Measurements from ENCODE around the gene TGFB1.

TGFB1 gene

DNA sequence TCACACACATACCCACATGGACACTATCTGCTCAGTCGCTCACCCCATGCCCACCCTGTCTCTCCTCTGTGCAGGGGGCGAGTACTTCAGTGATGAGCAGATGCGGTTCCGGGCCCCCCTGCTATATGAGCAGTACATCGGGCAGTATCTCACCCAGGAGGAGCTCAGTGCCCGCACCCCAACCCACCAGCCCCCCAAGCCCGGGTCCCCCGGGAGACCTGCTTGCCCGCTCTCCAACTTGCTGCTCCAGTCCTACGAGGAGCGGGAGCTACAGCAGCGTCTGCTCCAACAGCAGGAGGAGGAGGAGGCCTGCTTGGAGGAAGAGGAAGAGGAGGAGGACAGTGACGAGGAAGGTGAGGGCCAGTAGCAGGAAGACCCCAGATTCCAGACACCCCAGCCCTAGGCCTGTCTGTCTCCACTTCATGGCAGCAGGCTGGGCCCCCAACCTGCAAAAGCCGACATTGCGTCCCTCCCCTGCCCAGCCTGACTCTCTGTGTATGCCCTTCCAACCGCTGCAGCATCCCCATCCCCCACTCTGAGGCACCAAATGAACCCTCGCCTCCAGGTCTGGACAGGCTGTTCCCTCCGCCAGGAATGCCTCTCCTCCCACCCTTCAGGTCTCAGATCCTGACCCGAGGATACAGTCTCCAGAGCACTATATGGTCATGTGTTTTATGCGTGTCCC lies 34.1 kb downstream of the TGFB1 start:
- DNase-seq, result no peak

DNA sequence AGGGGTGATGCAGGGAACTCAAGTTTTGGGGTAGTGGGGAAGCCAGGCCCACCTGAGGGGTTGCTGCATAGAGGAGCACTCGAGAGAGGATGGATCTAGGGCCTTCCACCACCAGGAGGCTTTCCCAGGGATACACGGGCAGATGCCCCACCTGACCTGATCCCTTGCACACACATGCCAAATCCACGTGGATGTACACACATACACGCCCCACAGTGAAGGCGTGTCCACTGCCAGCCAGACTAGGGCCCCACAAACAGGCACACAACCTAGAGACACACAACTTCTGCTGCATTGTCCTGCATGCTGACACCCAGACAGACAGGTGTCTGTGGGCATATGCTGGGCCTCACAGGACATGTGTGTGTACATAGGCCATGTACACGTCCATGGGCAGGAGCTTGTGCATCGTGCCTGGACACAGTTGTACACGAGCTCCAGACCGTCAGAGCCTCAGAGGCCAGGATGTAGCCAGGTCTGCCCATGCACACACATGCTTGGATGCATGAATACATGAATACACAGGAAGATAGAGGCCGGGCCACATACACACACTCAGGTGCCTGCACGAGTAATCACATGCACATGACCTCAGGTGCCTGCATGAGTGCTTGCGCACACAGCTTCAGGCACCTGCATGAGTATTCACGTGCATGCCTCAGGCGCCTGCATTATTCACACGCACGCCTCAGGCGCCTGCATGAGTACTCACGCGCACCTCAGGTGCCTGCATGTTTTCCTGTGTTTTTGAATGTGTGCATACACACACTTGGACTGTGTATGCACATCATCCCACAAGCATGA lies 34.8 kb downstream of the TGFB1 start:
- no peak for DNase-seq

- DNase-seq, result no peak
Observed at GRCh38 chr19:41316306-41316920, 37.3 kb downstream of the TGFB1 start.

DNA sequence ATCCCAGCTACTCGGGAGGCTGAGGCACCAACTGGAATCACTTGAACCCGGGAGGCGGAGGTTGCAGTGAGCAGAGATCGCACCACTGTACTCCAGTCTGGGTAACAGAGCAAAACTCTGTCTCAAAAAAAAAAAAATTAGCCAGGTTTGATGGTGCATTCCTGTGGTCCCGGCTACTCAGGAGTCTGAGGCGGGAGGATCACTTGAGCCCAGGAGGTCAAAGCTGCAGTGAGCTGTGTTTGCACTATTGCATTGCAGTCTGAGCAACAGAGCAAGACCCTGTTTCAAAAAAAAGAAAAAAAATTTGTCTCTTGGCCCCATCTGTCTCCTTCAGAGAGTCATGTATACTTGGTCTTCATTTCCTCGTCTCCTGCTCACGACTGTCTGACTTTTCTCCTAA lies 42.1 kb downstream of the TGFB1 start:
- no peak for DNase-seq

DNA sequence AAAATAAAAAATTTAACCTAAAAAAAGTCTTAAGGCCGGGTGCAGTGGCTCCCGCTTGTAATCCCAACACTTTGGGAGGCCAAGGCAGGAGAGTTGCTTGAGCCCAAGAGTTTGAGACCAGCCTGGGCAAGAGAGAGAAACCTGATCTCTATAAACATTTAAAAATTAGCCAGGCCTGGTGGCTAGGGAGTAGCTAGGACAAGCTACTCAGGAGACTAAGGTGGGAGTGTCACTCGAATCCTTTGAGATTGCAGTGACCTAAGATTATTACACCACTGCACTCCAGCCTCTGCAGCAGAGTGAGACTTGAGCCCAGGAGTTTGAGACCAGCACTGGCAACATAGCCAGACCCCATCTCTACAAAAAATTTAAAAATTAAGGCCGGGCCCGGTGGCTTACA lies 42.6 kb downstream of the TGFB1 start:
- no peak for DNase-seq

DNA sequence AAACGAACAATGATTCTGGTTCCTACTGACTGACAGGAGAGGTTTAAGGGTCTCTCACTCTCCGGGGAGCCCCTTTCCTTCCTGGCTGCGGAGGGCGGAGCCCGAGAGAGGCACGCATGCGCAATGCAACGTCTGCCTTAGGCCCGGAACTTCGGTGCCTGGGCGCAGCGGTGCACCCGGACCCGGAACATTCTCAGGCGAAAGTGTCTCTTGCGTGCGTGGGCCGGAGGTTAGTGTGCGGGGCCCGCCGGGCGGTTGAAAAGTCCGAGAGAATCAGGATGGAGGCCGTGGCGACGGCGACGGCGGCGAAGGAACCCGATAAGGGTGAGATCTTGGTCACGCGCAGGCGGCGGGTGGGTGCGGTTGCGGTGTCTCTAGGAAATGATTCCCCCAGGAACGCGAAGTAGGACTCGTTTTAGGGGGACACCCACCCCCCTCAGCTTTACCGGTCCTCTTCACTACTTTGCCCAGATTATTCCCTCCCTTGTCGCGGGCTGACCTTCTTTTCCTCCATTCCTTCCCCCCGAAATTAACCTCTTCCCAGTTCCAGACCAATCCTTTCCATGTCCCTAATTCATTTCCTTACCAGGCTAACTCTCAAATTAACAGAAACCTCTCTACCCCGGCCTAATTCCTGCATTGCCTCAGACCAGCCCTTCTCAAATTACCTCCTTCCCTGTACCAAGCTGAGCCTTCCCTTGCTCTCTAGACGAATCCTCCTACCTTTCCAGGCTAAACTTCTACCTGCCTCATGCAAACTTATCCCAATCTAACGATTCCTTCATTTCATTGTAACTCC lies 43.5 kb downstream of the TGFB1 start, which contains the start of gene CCDC97:
CCDC97 (plus strand) TSS at position 140 of the 799 bp plus-strand sequence; CDS start at position 279, 139 bp downstream.
- peak; percentile 87 for DNase-seq

GRCh38 chr19:41309180-41310032 lies 44.3 kb downstream of the TGFB1 start:
- no peak for DNase-seq

DNA sequence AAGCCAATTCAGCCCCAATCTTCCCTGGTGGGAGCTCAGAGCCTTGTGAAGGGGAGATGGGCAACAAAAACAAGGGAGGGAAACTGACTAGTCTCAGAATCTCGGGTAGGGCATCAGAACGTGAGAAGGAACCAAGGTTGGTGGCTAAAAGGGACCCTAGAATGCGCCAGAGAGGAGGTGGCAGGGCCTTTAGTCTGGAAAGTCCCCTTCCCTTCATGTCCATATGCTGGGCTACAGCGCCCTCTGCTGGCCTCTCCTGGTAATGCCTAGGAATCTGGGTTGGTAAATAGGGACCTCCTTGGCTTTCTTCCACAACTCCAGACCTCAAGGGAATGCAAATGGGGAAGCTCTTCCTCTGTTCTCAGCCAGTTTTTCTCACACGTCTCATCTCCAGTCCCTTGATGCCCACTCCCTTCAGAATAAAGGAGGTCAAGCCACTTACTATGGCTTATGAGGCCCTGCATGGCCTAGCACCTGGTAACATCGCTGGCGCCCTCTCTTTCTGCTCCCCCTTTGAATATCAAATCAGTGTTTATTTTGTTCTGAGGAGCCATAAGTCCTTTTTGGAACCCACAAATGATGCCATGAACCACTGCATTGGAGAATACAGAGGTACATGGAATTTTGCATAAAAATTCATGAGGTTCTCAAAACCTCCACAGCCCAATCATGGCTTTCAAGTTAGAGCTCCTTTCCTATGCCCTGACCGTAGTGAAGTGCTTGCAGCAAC lies 45.1 kb downstream of the TGFB1 start:
- peak; percentile 86 for DNase-seq

DNA sequence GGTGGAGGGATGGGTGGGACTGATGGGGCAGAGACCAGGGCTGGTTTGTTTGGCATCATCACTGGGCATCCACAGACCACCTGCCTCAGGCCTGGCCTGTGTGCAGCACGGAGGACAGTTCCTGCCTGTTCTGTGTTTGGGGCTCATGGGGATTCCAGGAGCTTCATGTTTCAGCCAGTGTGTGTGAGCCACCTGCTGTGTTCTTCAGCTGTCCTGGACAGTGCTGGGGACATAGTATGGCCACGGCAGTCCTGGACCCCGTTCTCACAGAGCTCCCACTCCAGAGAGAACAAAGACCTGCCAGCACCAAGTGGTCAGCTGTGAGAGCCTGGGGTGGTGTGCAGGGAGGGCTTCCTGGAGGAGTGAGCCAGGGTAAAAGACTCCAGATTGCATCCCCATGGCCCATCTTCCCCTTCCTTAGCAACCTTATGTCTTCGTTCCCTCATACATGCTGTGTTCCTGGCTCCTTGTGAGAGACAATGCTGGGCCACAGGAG lies 45.7 kb downstream of the TGFB1 start:
- DNase-seq, result no peak

DNA sequence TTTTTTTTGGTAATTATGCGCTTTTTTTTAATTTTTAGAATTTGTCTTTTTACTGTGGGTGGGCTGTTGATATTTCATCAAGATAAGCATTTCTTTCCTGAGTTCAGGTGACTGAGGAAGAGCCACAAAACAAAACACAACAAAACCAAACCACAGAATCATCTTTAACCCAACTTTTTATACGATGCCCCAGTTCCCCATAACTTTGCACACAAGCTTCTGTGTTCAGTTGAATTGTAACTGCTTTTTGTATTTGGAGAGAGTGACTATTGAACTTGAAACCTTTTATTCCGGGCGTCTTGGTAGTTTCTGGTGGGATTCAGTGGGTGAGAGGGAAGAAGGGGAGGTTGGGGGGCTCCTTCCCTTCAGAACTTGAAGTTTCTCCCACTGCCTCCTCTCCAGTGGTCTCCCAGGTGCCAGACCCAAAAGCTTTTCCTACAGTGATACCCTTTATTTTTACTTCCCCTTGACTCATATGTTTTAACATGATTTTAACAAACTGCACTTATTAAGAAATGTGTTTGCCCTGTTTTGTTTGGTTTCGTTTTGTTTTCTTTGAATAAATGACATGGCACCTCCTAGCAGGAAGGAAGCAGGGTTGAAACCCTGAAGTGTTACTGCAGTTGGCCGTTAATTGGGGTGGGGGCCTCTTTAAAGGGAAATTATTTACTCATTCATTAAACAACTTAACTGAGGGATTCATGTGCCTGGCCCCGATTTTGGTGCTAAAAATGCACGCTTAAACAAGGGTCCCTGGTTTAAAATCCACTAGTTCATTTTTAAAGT lies 46.4 kb downstream of the TGFB1 start:
- DNase-seq, result no peak

- DNase-seq, result no peak
Observed at GRCh38 chr19:41305927-41306793, 47.6 kb downstream of the TGFB1 start.

DNA sequence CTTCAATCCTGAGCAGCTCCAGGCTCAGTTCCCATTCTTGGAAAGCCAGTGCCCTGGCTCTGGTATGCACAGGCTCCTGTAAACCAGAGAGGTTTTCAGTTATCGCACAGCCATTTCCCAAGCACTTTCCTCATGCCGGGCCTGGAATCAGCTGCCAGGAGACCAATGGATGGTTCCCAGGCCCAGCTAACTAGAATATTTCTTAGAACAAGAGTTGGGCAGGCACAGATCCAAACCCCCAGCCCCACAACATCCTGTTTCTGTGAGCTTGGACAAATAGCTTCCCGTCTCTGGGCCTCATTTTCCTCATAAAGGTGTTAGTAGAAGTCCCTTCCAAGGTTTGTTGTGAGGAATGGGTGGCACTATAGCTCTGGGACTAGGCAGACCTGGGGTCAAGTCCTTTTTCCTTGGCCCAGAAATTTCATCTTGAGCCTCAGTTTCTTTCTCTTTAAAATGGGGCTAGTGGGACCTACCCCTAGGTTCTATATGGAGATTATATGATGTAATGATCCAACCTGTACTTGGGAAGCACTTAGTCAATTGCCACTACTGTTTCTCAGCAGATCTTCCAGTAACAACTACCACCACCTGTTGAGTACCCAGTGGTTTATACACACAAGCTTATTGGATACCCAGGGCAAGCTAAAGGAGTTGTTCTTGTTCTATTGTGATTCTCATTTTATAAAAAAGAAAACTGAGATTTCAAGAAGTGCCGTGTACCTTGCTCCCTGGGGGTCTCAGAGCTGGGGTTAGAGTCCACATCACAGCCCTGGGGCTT lies 48.8 kb downstream of the TGFB1 start:
- DNase-seq, result no peak

DNA sequence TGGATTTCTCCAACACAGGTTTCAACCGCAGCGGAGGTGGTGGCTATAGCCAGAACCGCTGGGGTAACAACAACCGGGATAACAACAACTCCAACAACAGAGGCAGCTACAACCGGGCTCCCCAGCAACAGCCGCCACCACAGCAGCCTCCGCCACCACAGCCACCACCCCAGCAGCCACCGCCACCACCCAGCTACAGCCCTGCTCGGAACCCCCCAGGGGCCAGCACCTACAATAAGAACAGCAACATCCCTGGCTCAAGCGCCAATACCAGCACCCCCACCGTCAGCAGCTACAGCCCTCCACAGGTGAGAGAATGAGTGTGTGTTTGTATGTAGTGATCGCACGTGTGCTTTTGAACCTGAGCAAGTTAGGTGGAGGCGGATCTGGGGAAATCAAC lies 49.8 kb downstream of the TGFB1 start:
- DNase-seq, result peak; percentile 43

DNA sequence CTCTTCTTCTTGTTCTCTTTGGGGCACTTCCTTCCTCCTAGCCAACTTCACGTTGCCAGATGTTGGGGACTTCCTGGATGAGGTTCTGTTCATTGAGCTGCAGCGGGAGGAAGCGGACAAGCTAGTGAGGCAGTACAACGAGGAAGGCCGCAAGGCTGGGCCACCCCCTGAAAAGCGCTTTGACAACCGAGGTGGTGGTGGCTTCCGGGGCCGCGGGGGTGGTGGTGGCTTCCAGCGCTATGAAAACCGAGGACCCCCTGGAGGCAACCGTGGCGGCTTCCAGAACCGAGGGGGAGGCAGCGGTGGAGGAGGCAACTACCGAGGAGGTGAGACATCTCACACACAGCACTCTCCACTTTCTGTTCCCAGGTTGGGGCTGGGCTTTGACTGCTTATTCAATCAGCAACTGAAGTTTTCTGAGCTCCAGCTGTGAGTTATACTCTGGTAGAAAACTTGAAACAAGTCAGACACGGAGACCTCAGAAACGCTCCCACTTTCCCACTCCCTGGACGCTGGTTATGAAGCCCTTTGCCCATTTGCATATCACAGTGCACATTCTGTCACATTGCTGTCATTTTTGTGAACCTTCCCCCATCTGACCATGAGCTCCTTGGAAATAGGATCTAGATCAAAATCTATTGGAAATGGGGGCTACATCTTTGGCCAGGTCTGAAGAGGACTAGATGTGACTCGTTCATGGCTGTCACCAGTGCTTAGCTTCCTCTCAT lies 50.9 kb downstream of the TGFB1 start:
- DNase-seq, result peak; percentile 72

GRCh38 chr19:41300555-41300954 lies 53.2 kb downstream of the TGFB1 start:
- DNase-seq, result no peak

GRCh38 chr19:41299755-41300089 lies 54.0 kb downstream of the TGFB1 start:
- DNase-seq, result peak; percentile 41

DNA sequence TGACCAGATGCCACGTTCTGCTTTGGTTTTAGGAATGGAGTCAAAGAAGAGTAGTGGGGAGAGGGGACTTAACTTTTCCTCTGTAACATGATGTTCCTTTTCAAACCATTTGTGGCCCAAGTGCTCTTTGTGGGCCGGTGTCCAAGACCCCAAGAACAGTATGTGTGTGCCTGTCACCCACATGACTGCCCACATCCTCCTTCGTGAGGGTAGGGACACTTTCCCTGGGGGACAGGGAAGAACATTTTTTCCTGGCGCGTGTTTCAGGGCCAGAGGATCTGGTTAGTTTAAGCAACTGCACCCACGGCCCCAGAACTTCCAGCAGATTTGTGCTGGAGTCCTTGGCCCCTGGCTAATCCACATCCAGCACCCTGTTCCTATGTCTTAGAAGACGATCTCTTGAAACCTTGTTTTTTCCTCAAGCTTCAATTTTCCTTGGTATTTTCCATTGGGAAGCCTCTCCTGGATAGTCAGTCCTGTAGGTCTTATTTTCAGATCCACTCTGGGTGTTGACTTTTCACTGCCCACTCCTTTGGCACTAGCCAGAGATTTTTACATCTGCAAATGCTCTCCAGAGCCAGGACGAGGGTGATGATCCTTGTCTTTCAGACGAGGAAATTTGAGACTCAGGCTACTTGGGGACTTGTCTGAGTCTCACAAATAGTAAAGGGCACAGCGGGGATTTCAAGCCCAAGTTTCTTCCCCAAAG lies 54.5 kb downstream of the TGFB1 start:
- DNase-seq, result no peak

Measured in CD4-positive, alpha-beta T cell treated with Interferon gamma for 1 hour (primary cell).